Mesodermal cell (in vitro differentiated cells): ENCODE results near the gene BHMT.
"Not testable (repeated sequence)": the region's sequence is repeated elsewhere in the genome, so short reads cannot be mapped to it uniquely, and the experiment has no call there.

Source experiments
- H3K27ac ChIP-seq: 2 replicates; pipeline ENCODE4 v1.7.0; 2013; ENCODE audit warnings: mild to moderate bottlenecking, low read depth, low read length, moderate library complexity; ENCODE audit not compliant: severe bottlenecking
- H3K36me3 ChIP-seq: 2 replicates; pipeline ENCODE4 v1.7.1; 2013; ENCODE audit warnings: mild to moderate bottlenecking, low read length, moderate library complexity; ENCODE audit not compliant: control insufficient read depth, insufficient read depth
- H3K4me1 ChIP-seq: one replicate; pipeline ENCODE4 v1.7.1; 2013; ENCODE audit warnings: mild to moderate bottlenecking, low read length; ENCODE audit not compliant: insufficient read depth, control insufficient read depth, poor library complexity, severe bottlenecking
- H3K4me3 ChIP-seq: 2 replicates; pipeline ENCODE4 v1.7.0; 2013; ENCODE audit warnings: low read length, control low read depth, mild to moderate bottlenecking; ENCODE audit not compliant: insufficient read depth, poor library complexity, severe bottlenecking; ENCODE audit errors: extremely low read depth
- H3K9me3 ChIP-seq: 2 replicates; pipeline ENCODE4 v1.7.1; 2013; ENCODE audit warnings: mild to moderate bottlenecking, low read length, moderate library complexity; ENCODE audit not compliant: control insufficient read depth
- WGBS, 2 experiments: methylation state at CpG; one replicate each; pipeline ENCODE4 v1.1.5; 2013; ENCODE audit warnings: missing lambda C conversion rate in 2 of 2; ENCODE audit not compliant: insufficient coverage in 2 of 2; 5-methylcytosine and 5-hydroxymethylcytosine counted together

BHMT gene

DNA sequence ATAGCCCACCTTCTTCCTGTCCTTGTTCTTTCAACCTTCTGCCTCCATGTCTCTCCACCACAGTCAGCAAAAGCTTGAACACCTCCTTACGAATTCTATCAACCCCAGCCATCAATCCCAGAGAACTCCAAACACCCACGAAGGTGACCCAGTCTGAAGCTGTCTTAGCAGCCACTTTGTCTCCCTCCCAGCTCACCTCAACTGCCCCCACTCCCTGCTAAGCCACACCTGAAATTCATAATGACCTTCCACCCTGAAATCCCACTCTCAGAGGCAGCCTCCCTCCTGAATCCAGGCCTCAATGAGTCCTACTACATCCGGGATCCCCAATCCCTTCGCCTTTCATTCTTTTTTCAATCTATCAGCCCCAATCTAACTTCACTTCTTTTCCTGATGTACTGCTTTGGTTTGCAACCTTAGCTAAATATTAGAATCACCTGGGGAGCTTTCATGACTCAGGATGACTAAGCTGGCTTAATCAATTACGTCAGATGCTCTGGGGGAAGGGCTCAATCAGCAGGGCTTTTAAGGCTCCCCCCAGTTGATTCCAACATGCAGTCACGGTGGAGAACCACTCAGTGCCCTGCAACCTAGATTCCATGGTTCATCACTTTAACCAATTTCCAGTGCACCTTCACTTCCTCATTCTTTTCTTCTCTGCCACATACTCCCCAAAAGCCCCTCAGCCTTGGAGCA lies 32.2 kb downstream of the BHMT start:
- Histone ChIP-seq H3K27ac (no peak overlapping the region), H3K36me3 (no peaks in the 10 kb centered on the region), H3K4me3 (no peak overlapping the region), H3K4me1 (no peaks in the 10 kb centered on the region), H3K9me3 (no peaks in the 10 kb centered on the region)
- WGBS, 2 experiments: 79 to 86% methylated on average over 5 to 6 of the region's 6 CpGs

DNA sequence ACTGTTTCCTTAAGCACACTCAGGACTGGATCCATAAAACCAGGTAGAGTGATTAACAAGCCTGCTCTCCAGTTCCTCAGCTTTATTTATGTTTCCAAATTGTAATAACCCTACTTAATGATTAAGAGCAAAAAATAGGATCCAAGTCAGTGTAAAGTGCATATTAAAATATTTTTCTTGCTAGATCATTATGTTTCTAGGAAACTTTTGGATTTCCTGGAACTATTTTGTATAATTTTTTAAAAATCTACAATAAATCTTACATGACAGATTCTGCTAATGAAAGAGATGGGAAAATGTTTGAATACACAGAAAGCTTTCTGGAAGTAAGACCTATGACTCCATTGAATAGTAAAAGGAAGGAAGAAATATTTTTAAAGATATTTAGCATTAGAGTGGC lies 35.5 kb downstream of the BHMT start:
- Histone ChIP-seq H3K27ac (no peak overlapping the region), H3K4me3 (no peak overlapping the region), H3K4me1 (peaks cover 3% of the 10 kb centered on the region), H3K36me3 (no peaks in the 10 kb centered on the region), H3K9me3 (no peaks in the 10 kb centered on the region)

DNA sequence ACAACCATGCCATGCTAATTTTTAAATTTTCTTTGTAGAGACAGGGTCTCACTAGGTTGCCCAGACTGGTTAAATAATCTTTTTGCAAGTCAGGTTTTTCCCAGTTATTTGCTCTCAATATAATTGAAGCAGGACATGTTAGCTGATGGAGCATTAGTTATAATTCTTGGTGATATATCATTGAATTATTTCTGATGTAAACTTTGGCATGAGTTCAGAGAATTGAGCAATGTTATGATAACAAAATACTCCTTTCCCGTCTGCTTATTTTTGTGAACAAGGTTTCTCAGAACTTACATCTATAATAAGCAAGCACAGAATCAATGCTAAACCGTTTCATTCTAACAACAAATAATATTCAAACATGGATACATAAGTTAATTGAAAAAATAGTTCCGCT lies 37.8 kb downstream of the BHMT start:
- WGBS, 2 experiments: 80 to 86% methylated on average over 1 of the region's 3 CpGs
- Histone ChIP-seq H3K4me3 (no peak overlapping the region), H3K9me3 (no peaks in the 10 kb centered on the region), H3K4me1 (peaks cover 3% of the 10 kb centered on the region), H3K36me3 (no peaks in the 10 kb centered on the region), H3K27ac (no peak overlapping the region)

DNA sequence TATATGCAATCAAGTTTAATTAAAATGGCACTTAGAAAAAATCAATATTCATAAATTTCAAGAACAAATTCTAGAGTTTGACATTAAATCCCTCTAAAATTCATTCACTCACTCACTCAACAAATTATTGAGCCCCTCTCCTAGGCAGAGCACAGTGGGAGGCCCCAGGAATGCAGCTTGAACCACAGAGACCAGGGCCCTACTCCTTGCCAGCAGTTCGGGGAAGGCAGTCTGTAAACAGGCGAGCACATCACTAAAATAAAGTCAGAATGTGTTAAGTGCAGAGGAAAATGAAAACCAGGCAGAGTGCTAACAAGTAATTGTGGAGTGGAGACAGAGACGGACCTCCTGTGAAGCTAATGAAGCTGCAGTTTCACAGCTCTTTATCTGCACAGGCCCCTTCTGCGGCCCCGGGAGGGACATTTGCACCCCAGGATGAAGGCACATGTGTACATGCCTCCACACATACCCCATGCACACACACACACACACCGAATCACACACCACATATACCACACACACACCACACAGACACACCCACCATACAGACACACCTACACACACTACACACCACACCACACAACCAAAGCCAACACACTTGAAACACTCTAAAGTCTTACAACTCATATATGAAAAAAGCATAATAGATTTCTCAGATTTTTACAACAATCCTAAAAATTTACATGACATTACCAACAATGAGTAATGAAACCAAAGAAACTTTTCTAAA lies 40.5 kb downstream of the BHMT start:
- Histone ChIP-seq H3K4me3 (no peak overlapping the region), H3K36me3 (no peaks in the 10 kb centered on the region), H3K27ac (no peak overlapping the region), H3K9me3 (no peaks in the 10 kb centered on the region), H3K4me1 (peaks cover 3% of the 10 kb centered on the region)
- WGBS, 2 experiments: 51 to 74% methylated on average over 3 to 6 of the region's 6 CpGs

DNA sequence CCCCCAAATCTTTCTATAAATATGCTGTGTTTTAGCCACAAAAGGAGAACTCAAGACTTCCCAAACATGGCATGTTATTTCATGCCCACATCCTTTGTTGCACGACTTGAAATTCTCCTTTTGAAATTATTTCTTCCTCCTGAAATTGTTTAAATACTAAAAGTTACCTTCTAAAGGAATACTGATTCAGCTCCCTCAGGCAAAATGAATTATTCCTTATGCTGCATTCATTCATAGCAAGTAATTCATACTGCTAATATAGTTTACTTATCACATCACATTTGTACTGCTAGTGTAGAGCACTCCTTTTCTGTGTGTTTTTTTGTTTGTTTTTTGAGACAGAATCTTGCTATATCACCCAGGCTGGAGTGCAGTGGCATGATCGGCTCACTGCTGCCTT lies 45.7 kb downstream of the BHMT start:
- no peaks in the 10 kb centered on the region for H3K9me3 ChIP-seq
- H3K4me3 ChIP-seq: no peak overlapping the region
- no peaks in the 10 kb centered on the region for H3K4me1 ChIP-seq
- WGBS, 2 experiments: 71% methylated on average over 1 of the region's 2 CpGs; no CpG with 5 or more reads in 1 of the 2 experiments
- H3K27ac ChIP-seq: no peak overlapping the region
- H3K36me3 ChIP-seq: no peaks in the 10 kb centered on the region

DNA sequence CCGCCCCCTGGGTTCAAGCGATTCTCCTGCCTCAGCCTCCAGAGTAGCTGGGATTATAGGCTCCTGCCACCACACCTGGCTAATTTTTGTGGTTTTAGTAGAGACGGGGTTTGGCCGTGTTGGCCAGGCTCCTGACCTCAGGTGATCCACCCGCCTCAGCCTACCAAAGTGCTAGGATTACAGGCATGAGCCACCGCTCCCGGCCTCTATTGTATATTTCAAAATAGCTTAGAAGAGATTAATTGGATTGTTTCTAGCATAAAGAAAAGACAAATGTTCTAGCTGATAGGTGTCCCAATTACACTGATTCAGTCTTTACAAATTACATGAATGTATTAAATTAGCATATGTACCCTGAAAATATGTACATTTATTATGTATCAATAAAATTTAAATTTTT lies 50.0 kb downstream of the BHMT start:
- H3K4me1 ChIP-seq, H3K9me3 ChIP-seq, H3K36me3 ChIP-seq, H3K4me3 ChIP-seq, H3K27ac ChIP-seq: not testable (repeated sequence)
- 89% methylated on average over 3 of the region's 7 CpGs; no CpG with 5 or more reads in 1 of the 2 experiments for WGBS, 2 experiments

DNA sequence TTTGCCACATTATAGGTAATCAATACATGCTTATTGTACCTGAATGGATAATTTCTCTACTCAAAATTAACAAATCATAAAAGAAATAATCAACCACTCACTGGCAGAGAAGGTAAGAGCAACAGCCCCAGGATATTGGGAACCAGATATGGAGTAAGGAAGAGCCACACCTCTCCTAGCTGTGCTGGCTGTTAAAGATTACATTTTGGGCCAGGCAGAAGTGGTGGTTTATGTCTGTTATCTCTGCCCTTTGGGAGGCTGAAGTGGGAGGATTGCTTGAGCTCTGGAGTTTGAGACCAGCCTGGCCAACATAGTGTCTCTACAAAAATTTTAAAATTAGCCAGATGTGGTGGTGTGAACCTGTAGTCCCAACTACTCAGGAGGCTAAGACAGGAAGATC lies 56.4 kb downstream of the BHMT start:
- Histone ChIP-seq H3K4me1 (peaks cover 8% of the 10 kb centered on the region), H3K4me3 (no peak overlapping the region), H3K27ac (no peak overlapping the region), H3K9me3 (no peaks in the 10 kb centered on the region), H3K36me3 (no peaks in the 10 kb centered on the region)

DNA sequence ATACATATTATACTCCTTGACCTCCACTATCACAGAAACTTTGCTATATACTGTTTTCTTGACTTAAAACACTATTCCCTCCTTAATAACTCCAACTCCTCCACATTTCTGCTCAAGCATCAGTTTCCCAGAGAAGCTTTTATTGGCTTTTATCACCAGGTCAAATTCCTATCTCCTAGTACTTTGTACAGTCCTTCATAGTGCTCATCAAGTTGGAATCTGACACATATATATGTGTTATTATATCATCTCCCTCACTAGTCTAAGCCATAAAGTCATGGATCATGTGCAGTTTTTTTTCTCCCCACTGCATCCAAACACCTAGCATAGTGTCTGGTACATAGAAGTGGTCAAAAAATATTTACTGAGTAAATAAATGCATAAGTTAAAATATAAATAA lies 59.1 kb downstream of the BHMT start:
- Histone ChIP-seq H3K4me1 (peaks cover 8% of the 10 kb centered on the region), H3K36me3 (no peaks in the 10 kb centered on the region), H3K4me3 (no peak overlapping the region), H3K27ac (no peak overlapping the region), H3K9me3 (no peaks in the 10 kb centered on the region)

DNA sequence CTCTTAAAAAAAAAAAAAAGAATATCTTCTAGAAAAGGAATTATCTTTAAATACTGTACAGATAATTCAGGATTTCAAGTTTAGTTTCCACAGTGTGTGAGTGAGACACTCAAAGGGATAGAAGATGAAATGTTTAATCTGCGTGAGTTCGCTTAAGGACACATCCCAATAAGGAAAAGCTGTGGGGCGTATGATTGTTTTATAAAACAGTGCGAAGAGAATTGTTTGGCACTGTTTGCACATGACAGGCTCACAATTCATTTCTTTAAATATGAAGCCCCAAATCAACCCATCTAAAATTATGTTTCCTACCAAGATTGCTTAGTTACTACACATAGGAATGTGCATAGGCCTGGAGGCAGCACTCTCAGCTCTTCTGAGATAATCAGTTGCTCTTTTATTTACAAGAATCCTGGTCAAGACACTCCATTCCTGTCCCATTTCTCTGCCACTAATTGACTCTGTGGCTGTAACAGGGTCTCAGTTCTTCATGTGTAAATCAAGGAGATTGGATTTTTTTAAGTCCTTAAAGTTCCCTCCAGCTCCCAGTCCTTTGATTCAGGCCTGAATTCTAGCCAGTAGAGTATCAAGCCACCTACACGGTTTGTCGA lies 60.1 kb downstream of the BHMT start:
- no peaks in the 10 kb centered on the region for H3K9me3 ChIP-seq
- WGBS, 2 experiments: 85 to 100% methylated on average over 1 to 3 of the region's 6 CpGs
- H3K4me3 ChIP-seq: no peak overlapping the region
- no peaks in the 10 kb centered on the region for H3K36me3 ChIP-seq
- H3K4me1 ChIP-seq: peaks cover 8% of the 10 kb centered on the region
- no peak overlapping the region for H3K27ac ChIP-seq

DNA sequence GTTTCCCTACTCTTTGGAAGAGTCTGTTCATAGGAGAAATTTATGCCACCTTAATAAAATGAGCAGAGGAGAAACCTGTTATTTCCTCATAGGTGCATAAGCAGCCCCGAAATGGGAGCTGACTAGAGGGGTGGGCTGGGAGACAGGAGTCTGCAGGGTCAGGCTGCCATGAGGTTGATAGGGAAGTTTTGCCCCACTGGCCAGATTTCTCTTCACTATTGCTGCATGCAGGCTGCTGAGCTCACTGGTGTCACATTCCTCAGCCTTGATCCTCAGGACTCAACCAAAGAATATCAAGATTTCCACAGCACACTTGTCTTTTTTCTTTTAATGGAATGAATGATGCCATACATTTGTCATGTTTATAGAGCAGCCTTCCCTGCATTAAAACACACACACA lies 60.7 kb downstream of the BHMT start:
- peaks cover 8% of the 10 kb centered on the region for H3K4me1 ChIP-seq
- no peak overlapping the region for H3K4me3 ChIP-seq
- WGBS, 2 experiments: 29 to 40% methylated on average over 1 of the region's 1 CpG
- H3K27ac ChIP-seq: no peak overlapping the region
- H3K36me3 ChIP-seq: no peaks in the 10 kb centered on the region
- H3K9me3 ChIP-seq: no peaks in the 10 kb centered on the region

DNA sequence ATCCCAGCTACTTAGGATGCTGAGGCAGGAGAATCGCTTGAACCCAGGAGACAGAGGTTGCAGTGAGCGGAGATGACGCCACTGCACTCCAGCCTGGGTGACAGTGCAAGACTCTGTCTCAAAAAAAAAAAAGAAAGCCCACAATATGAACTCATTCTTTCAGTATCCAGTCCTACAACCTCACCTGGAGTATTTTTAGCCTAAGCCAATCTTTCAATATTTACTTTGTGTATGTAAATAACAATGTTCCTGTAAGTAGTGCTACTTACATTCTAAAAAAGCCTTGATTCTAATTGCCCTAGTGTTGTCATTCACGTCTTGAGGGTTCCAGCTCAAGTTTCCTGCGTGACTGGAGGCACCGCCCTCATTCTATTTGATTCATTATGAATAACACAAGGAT lies 62.0 kb downstream of the BHMT start:
- H3K4me3 ChIP-seq: no peak overlapping the region
- 60 to 100% methylated on average over 1 to 3 of the region's 6 CpGs for WGBS, 2 experiments
- H3K9me3 ChIP-seq: no peaks in the 10 kb centered on the region
- H3K27ac ChIP-seq: no peak overlapping the region
- peaks cover 8% of the 10 kb centered on the region for H3K4me1 ChIP-seq
- no peaks in the 10 kb centered on the region for H3K36me3 ChIP-seq
